22Rv1 (cell line): ENCODE data around the gene DENND6A.

Experiments used
- H3K27ac ChIP-seq: fragments of 450-650 bp; 2 replicates; pipeline ENCODE4 v1.5.1; 2017
- ZFX ChIP-seq: fragments of 450-650 bp; IDR thresholded peaks from 2 replicates; pipeline ENCODE4 v1.6.1; 2017; ENCODE audit warnings: antibody characterized with exemption, borderline replicate concordance
- TF ChIP-seq, protein P1 (sequence below): fragments of 450-650 bp; IDR thresholded peaks from 2 replicates; pipeline ENCODE4 v1.5.1; 2017; ENCODE audit warnings: mild to moderate bottlenecking

Gene DENND6A, protein sequence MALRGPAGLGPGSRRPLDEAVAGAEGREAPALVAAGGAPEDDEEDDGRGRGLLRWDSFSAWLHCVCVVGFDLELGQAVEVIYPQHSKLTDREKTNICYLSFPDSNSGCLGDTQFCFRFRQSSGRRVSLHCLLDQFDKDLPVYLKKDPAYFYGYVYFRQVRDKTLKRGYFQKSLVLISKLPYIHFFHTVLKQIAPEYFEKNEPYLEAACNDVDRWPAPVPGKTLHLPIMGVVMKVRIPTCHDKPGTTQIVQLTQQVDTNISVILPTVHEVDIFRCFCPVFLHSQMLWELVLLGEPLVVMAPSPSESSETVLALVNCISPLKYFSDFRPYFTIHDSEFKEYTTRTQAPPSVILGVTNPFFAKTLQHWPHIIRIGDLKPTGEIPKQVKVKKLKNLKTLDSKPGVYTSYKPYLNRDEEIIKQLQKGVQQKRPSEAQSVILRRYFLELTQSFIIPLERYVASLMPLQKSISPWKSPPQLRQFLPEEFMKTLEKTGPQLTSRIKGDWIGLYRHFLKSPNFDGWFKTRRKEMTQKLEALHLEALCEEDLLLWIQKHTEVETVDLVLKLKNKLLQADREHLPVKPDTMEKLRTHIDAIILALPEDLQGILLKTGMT

DNA sequence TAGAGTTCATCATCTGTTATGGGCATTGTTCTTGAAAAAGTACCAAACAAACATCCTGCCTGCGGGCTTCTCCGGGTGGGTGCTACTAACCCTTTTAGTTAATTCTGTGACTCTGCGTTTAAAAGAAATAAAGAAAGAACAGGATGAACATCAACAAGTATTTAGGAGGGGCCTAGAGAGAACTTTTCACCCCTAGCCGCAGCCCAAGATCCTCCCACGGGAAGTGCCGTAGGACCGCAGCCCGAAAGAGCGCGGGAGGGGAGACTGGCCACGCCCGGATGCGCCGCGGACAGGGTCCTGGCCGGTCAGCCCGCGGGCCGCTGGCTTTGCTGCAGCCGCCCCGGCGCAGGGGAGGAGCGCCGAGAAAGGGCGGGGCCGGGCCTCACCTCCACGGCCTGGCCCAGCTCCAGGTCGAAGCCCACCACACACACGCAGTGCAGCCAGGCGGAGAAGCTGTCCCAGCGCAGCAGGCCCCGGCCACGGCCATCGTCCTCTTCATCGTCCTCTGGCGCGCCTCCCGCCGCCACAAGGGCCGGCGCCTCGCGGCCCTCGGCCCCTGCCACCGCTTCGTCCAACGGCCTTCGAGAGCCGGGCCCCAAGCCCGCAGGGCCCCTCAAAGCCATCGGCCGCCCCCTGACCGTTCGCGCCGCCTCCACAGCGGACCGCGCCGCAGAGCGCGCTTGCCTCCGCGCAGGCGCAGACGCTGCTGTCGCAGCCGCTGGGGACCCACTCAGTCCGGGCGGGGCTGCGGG, at the start of gene DENND6A:
TSS of gene DENND6A (minus strand) at position 682 of the 752 bp plus-strand sequence. CDS start at position 623, 59 bp downstream.
- H3K27ac ChIP-seq = peak within 1 kb of the TSS; percentile 88
- TF ChIP-seq, protein P1, sequence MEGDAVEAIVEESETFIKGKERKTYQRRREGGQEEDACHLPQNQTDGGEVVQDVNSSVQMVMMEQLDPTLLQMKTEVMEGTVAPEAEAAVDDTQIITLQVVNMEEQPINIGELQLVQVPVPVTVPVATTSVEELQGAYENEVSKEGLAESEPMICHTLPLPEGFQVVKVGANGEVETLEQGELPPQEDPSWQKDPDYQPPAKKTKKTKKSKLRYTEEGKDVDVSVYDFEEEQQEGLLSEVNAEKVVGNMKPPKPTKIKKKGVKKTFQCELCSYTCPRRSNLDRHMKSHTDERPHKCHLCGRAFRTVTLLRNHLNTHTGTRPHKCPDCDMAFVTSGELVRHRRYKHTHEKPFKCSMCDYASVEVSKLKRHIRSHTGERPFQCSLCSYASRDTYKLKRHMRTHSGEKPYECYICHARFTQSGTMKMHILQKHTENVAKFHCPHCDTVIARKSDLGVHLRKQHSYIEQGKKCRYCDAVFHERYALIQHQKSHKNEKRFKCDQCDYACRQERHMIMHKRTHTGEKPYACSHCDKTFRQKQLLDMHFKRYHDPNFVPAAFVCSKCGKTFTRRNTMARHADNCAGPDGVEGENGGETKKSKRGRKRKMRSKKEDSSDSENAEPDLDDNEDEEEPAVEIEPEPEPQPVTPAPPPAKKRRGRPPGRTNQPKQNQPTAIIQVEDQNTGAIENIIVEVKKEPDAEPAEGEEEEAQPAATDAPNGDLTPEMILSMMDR = no peak
- TF ChIP-seq ZFX = no peak

DNA sequence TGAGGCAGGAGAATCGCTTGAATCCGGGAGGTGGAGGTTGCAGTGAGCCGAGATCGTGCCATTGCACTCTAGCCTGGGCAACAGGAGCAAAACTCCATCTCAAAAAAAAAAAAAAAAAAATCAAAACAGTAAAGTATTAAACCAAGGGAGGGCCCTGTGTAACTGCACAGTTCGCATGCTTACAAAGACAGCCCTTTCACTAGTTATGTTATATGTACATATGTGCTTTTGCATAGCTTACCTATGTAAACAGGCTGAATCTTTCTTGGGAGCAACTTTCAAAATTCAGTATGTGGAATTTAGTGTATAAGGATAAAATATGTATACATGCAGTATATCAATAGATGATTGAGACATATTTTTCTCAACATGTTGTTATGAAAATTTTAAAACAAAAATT, 47.1 kb upstream of the DENND6A start:
- no peak overlapping the region for H3K27ac ChIP-seq
- TF ChIP-seq, protein P1 = no peak
- no peak for TF ChIP-seq ZFX

DNA sequence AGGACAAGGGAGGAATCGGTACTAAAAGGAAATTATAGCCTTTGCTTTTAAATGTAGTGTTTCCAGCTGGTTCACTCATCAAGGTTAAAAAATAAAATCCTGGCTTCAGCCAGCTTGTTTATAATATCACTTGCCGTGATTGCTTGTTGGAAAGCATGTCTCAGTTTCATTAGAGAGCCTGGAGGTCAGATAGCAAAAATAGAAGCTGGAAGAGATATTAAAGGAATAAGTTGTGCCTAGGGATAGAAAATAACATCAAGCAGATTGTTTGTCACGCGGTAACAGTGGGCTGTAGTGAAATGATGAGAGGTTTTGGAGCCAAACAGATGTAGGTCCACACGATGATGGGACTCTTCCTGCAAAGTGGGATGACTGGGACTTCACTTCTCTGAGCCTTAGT, 45.5 kb upstream of the DENND6A start:
- TF ChIP-seq ZFX = no peak
- TF ChIP-seq, protein P1 = no peak
- H3K27ac ChIP-seq = no peak overlapping the region

DNA sequence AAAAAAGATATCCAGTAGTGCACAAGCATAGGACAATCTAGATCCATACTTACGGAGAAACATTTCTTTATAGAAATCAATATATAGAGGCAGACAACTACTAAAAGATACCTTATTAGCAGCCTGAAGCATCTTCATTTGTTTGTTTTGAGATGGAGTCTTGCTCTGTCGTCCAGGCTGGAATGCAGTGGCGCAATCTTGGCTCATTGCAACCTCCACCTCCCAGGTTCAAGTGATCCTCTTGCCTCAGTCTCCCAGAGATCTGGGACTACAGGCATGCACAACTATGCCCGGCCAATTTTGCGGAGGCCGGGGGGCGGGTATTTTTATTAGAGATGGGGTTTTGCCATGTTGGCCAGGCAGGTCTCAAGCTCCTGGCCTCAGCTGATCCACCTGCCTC, 45.0 kb upstream of the DENND6A start:
- no peak overlapping the region for H3K27ac ChIP-seq
- TF ChIP-seq ZFX = no peak
- TF ChIP-seq, protein P1 = no peak

DNA sequence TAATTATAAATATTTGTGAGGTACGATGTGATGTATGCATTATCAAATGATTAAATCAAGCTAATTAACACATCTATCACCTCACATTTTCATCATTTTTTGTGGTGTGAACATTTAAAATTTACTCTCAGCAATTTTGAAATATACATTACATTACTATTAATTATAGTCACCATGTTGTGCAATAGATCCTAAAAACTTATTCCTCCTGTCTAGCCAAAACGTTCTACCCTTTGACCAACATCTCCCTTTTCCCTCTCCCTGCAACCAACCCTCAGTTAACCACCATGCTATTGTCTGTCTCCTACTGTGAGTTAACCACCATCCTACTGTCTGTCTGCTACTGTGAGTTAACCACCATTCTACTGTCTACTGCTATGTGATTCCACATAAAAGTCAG, 42.5 kb upstream of the DENND6A start:
- no peak overlapping the region for H3K27ac ChIP-seq
- no peak for TF ChIP-seq ZFX
- TF ChIP-seq, protein P1 = no peak

DNA sequence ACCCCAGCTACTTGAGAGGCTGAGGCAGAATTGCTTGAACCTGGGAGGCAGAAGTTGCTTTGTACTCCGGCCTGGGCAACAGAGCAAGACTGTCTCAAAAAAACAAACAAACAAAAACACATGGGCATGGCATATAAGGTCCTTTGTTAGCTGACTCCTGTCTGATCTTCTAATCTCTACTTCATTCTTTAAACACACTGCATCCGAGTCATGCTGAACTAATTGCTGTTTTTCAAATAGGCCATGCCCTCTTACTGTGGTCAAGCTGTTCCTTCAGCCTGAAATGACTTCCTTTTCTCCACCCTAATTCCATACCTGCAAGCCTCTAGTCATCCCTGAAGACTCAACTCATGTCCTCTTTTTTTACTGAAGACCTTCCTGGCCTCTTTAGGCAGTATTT, 40.9 kb upstream of the DENND6A start:
- H3K27ac ChIP-seq = no peak overlapping the region
- TF ChIP-seq, protein P1 = no peak
